ENCODE data around the gene SRPK3.

SRPK3 gene

DNA sequence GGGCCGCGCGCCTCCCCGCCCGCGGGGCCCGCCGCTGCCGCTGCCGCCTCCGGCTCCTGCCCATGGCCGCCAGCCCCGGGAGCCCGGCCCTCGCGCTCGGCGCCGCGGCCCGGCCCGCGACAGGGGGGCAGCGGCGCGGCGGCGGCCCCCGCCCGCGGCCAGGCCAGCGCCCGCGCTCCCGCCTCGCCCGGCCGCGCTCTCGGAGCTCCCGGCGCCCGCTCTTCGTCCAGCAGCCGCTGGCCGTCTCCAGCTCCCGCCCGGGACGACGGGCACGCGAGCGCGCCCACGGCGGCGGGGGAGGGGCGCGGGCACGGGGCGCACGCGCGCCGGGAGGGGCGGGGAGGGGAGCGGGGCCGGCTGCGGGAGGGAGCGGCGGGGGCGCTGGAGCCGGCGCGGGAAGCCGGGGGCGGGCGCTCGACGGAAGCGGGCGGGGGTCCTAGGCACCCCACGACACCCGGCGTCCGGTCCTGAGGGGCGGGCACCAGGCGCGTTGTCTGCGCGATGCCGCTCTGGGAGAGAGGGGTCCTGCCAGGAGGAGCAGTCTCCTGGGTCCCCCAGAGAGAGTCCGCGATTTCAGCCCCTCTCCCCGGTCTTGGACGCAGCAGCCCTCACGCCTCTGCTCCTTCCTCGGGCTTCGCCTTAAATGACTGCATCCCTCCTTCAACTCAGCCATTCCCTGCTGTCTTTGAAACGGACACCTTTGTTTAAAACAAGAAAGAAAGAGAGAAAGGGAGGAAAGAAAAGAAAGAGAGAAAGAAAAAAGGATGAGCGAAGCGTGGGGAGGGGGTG is 50.0 kb downstream of the SRPK3 start:
- TF ChIP-seq, protein P1, sequence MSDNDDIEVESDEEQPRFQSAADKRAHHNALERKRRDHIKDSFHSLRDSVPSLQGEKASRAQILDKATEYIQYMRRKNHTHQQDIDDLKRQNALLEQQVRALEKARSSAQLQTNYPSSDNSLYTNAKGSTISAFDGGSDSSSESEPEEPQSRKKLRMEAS (IDR thresholded peaks at IDR 0.05; ENCODE audit: low read depth, low read length) = no peak
- TF ChIP-seq, protein P2, sequence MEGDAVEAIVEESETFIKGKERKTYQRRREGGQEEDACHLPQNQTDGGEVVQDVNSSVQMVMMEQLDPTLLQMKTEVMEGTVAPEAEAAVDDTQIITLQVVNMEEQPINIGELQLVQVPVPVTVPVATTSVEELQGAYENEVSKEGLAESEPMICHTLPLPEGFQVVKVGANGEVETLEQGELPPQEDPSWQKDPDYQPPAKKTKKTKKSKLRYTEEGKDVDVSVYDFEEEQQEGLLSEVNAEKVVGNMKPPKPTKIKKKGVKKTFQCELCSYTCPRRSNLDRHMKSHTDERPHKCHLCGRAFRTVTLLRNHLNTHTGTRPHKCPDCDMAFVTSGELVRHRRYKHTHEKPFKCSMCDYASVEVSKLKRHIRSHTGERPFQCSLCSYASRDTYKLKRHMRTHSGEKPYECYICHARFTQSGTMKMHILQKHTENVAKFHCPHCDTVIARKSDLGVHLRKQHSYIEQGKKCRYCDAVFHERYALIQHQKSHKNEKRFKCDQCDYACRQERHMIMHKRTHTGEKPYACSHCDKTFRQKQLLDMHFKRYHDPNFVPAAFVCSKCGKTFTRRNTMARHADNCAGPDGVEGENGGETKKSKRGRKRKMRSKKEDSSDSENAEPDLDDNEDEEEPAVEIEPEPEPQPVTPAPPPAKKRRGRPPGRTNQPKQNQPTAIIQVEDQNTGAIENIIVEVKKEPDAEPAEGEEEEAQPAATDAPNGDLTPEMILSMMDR (IDR thresholded peaks at IDR 0.05; ENCODE audit: low read depth, low read length) = no peak
- TF ChIP-seq MYC (IDR thresholded peaks at IDR 0.05; ENCODE audit: low read depth, low read length) = no peak
- no peak for TF ChIP-seq POLR2A (IDR thresholded peaks at IDR 0.05; ENCODE audit: extremely low read depth, insufficient read length)
- no peak for DNase-seq (ENCODE audit: low read depth)
- H3K4me3 ChIP-seq (ENCODE audit: low read depth, low read length) = no peak overlapping the region

DNA sequence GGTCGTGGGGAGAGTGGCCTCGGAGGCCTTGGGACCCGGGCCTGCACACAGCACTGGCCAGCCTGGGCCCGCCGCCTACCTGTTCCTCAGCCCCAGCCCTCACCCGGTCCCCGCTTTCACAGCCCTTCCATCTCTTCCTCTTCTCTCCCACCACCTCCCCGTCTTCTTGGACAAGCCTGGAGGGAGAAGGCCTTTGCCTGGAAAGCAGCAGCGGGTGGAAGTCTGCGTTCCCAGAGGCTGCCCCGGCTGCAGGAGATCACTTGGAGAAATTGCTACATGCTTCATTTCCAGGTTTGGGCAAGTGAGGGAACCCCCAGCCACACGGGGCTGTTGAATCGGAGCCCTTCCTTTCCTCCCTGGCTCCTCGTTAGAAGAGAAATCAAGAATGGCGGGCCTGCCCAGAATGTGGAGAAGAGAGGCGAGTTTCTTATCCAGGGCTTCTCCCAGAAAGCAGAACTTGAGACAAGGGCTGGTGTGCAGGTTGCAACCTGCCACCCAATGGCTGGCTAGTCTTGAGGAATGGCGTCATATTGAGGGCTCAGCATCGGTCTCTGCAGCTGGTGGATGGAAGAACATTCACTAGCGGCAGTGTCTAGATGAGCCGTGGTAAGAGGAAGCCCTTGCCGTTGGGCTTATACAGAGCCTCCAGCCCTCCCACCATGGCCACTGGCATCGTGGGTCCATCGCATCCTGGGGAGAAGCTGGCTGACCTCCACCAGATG is 50.7 kb downstream of the SRPK3 start:
- TF ChIP-seq, protein P2 (IDR thresholded peaks at IDR 0.05; ENCODE audit: low read depth, low read length) = no peak
- no peak for TF ChIP-seq MYC (IDR thresholded peaks at IDR 0.05; ENCODE audit: low read depth, low read length)
- no peak for TF ChIP-seq POLR2A (IDR thresholded peaks at IDR 0.05; ENCODE audit: extremely low read depth, insufficient read length)
- TF ChIP-seq, protein P1 (IDR thresholded peaks at IDR 0.05; ENCODE audit: low read depth, low read length) = no peak
- DNase-seq (ENCODE audit: low read depth) = peak; percentile 77
- no peak overlapping the region for H3K4me3 ChIP-seq (ENCODE audit: low read depth, low read length)

DNA sequence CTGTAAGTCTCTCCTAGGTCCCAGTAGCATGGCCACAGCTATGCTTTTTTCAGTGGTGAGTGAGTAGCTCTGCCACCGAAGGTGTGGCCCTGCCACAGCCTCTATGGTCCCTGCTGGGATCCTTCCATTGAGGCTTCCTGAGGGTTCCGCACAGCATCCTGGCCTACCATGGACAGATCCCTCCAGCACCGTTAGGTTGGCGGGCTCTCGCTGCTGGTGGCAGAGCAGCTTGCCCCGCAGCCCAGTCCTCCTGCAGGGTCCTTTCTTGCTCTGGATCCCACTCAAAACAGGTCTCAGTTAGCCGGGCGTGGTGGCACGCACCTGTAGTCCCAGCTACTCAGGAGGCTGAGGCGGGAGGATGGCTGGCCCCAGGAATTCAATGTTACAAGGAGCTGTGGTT is 51.9 kb downstream of the SRPK3 start:
- no peak for TF ChIP-seq POLR2A (IDR thresholded peaks at IDR 0.05; ENCODE audit: extremely low read depth, insufficient read length)
- no peak for TF ChIP-seq MYC (IDR thresholded peaks at IDR 0.05; ENCODE audit: low read depth, low read length)
- TF ChIP-seq, protein P1 (IDR thresholded peaks at IDR 0.05; ENCODE audit: low read depth, low read length) = no peak
- TF ChIP-seq, protein P2 (IDR thresholded peaks at IDR 0.05; ENCODE audit: low read depth, low read length) = no peak
- no peak overlapping the region for H3K4me3 ChIP-seq (ENCODE audit: low read depth, low read length)
- no peak for DNase-seq (ENCODE audit: low read depth)
